AG09319 (cell line): ENCODE results near the gene OR6Q1.

Experiments used
- DNase-seq: peaks from one replicate; pipeline ENCODE4 v3.0.0-alpha.2; 2010; ENCODE audit warnings: low read depth; ENCODE audit errors: extremely low read depth
- CTCF ChIP-seq: IDR thresholded peaks from 2 replicates; pipeline ENCODE4 v1.5.1; 2011; ENCODE audit warnings: low read depth, mild to moderate bottlenecking, inconsistent platforms, low read length, moderate library complexity

The OR6Q1 gene

GRCh38 chr11:58003591-58003990 lies 27.2 kb upstream of the OR6Q1 start:
- DNase-seq: no peak
- no peak for TF ChIP-seq CTCF

GRCh38 chr11:58004664-58005063 lies 26.1 kb upstream of the OR6Q1 start:
- no peak for DNase-seq
- no peak for TF ChIP-seq CTCF

DNA sequence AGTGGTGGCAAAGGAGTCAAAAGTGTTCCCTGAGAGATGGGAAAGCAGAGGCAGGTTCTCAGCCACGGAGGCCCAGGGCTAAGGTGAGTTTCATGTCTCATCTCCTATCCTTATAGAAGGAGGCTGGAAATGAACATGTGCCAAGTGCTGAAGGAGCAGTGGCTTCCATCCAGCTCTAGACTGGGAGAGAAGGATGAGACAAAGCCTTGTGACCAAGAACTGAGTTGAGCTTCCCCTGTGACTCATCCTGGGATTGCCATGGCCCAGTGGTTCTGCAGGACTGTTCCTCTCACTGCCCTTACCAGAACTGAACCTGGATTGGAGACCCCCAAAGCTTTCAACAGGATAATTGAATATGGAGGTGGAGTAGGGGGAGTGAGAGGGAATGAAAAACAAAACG lies 23.8 kb upstream of the OR6Q1 start:
- DNase-seq: no peak
- no peak for TF ChIP-seq CTCF

- no peak for DNase-seq
- TF ChIP-seq CTCF: no peak
Observed at GRCh38 chr11:58011771-58012170, 19.0 kb upstream of the OR6Q1 start.

- TF ChIP-seq CTCF: no peak
- DNase-seq: no peak
Observed at GRCh38 chr11:58023435-58023931, 7.3 kb upstream of the OR6Q1 start, which contains the start of gene OR9Q1. OR9Q1 (plus strand) TSS chr11:58023881; CDS start chr11:58179445, 155,564 bp downstream.

DNA sequence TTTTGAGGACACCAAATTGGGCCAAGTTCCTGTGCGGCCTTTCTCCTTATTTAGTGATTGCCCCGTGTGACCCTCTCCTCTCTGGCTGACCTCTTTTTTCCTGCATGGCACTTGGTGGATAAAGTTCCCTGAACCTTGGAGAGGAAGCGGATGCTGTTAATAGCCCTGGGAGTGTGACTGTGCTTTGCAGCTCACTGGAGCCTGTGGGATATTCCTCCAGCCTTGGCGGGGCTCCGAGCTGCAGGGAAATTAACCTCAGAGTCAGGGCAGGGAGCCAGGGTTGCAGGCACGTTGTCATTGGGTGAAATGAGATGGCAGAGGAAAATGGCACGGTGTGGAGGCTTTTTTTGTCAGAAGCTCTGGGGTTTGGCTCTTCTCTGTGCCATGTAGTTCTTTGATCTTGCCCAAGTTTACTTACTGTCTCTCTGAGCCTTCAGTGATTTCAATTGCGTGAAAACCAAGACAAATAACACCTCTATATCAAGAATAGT lies 6.1 kb upstream of the OR6Q1 start:
- no peak for DNase-seq
- TF ChIP-seq CTCF: no peak

DNA sequence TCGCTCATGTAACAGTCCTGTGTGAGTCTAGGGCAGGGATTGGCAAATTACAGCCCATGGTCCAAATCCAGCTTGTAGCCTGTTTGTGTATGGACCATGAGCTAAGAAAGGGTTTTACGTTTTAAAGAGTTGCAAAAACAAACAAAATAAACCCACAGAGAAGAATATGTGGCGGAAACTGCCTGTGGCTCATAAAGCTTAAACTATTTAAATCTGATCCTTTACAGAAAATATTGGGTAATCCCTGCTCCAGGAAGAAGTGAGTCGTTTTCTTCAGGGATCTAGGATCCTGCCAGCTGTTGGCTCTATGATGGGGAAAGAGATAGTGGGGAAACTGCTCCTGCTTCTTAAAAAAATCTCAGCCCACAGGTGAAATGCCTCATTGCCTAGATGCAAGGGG lies 3.4 kb upstream of the OR6Q1 start:
- DNase-seq: no peak

More for the DNA sequence above, 3.4 kb upstream of the OR6Q1 start:
- no peak for TF ChIP-seq CTCF
